Neuronal stem cell (in vitro differentiated cells): ENCODE data around the gene GMCL1. TPM values are rescaled to one million over a fixed set of nuclear protein-coding genes. Genes with fewer than 3 reads are reported as not detected.

Experiments
- DNase-seq: peaks from one replicate; pipeline ENCODE4 v3.0.0-alpha.2; 2013; ENCODE audit warnings: low spot score
- H2AFZ ChIP-seq: one replicate; pipeline ENCODE4 v1.6.1; 2013; ENCODE audit warnings: mild to moderate bottlenecking, low read length, inconsistent platforms
- H2AK5ac ChIP-seq: 2 replicates; pipeline ENCODE4 v1.6.1; 2013; ENCODE audit warnings: low read depth, mild to moderate bottlenecking, inconsistent platforms, low read length, moderate library complexity, mixed read lengths
- H2BK120ac ChIP-seq: 2 replicates; pipeline ENCODE4 v1.6.1; 2013; ENCODE audit warnings: low read depth, mild to moderate bottlenecking, inconsistent platforms, low read length, moderate library complexity, mixed read lengths
- H2BK12ac ChIP-seq: one replicate; pipeline ENCODE4 v1.6.1; 2013; ENCODE audit warnings: low read length, inconsistent platforms
- H2BK15ac ChIP-seq: 2 replicates; pipeline ENCODE4 v1.6.1; 2013; ENCODE audit warnings: mild to moderate bottlenecking, low read length, inconsistent platforms, mixed read lengths
- H2BK5ac ChIP-seq: one replicate; pipeline ENCODE4 v1.6.1; 2013; ENCODE audit warnings: inconsistent platforms, mild to moderate bottlenecking, low read length, moderate library complexity
- H3K14ac ChIP-seq: one replicate; pipeline ENCODE4 v1.6.1; 2013; ENCODE audit warnings: low read length, inconsistent platforms
- H3K18ac ChIP-seq: 2 replicates; pipeline ENCODE4 v1.6.1; 2013; ENCODE audit warnings: low read length, inconsistent platforms
- H3K23ac ChIP-seq: 2 replicates; pipeline ENCODE4 v1.6.1; 2013; ENCODE audit warnings: low read depth, mild to moderate bottlenecking, mixed read lengths, low read length, inconsistent platforms; ENCODE audit not compliant: poor library complexity
- H3K27ac ChIP-seq: replicated peaks from 3 replicates; pipeline ENCODE4 v1.5.1; 2013; ENCODE audit warnings: low read length, inconsistent platforms
- H3K27me3 ChIP-seq, 3 experiments: 2 replicates each; pipeline ENCODE4 v1.6.1; 2013; ENCODE audit warnings: low read length in 3 of 3, mild to moderate bottlenecking in 2 of 3, inconsistent platforms in 1 of 3, low read depth in 1 of 3, mixed read lengths in 1 of 3, moderate library complexity in 1 of 3; ENCODE audit not compliant: control insufficient read depth in 3 of 3, insufficient read depth in 3 of 3
- H3K36me3 ChIP-seq, 2 donors: replicated peaks in 1 of 2; 2 replicates each; pipeline ENCODE4 v1.6.1; 2013; ENCODE audit warnings: low read length in 2 of 2; ENCODE audit not compliant: control insufficient read depth in 2 of 2, insufficient read depth in 2 of 2
- H3K4ac ChIP-seq: 2 replicates; pipeline ENCODE4 v1.6.1; 2013; ENCODE audit warnings: inconsistent platforms, mild to moderate bottlenecking, low read length, moderate library complexity
- H3K4me1 ChIP-seq, 2 donors: 1 replicate in 1 of 2; 2 replicates in 1 of 2; pipeline ENCODE4 v1.6.1; 2013; ENCODE audit warnings: low read length in 2 of 2, low read depth in 1 of 2; ENCODE audit not compliant: control insufficient read depth in 2 of 2, insufficient read depth in 1 of 2
- H3K4me2 ChIP-seq: one replicate; pipeline ENCODE4 v1.6.1; 2013; ENCODE audit warnings: mild to moderate bottlenecking, low read length, inconsistent platforms; ENCODE audit not compliant: insufficient read depth, poor library complexity, severe bottlenecking
- H3K4me3 ChIP-seq, 2 donors: 2 replicates each; pipeline ENCODE4 v1.5.1; 2013; ENCODE audit warnings: low read length in 2 of 2, mild to moderate bottlenecking in 2 of 2, inconsistent platforms in 1 of 2, moderate library complexity in 1 of 2
- H3K79me1 ChIP-seq: one replicate; pipeline ENCODE4 v1.6.1; 2013; ENCODE audit warnings: low read depth, mild to moderate bottlenecking, inconsistent platforms, low read length, moderate library complexity
- H3K9ac ChIP-seq: one replicate; pipeline ENCODE4 v1.6.1; 2013; ENCODE audit warnings: mild to moderate bottlenecking, low read depth, low read length, inconsistent platforms; ENCODE audit not compliant: poor library complexity
- H3K9me3 ChIP-seq, 2 donors: replicated peaks in 1 of 2; 2 replicates each; pipeline versions ENCODE3 to v1.6.1; 2013; ENCODE audit warnings: low read length in 2 of 2, mild to moderate bottlenecking in 2 of 2, inconsistent platforms in 1 of 2, low read depth in 1 of 2, mixed read lengths in 1 of 2, moderate library complexity in 1 of 2; ENCODE audit not compliant: control insufficient read depth in 2 of 2, insufficient read depth in 1 of 2
- H4K8ac ChIP-seq: one replicate; pipeline ENCODE4 v1.6.1; 2013; ENCODE audit warnings: low read depth, mild to moderate bottlenecking, inconsistent platforms, low read length, moderate library complexity
- H4K91ac ChIP-seq: one replicate; pipeline ENCODE4 v1.6.1; 2013; ENCODE audit warnings: low read length, low read depth, mild to moderate bottlenecking, inconsistent platforms; ENCODE audit not compliant: poor library complexity
- WGBS, 2 donors: extraction: QIAGEN DNeasy Blood & Tissue Kit; methylation state at CpG; one replicate each; pipeline ENCODE4 v1.1.7; 2013; ENCODE audit warnings: missing lambda C conversion rate in 2 of 2, mixed read lengths in 1 of 2; ENCODE audit not compliant: insufficient read length in 2 of 2, insufficient replicate concordance in 1 of 2; ENCODE audit errors: extremely low coverage in 2 of 2; 5-methylcytosine and 5-hydroxymethylcytosine counted together
- polyA plus RNA-seq, 2 experiments: library from polyadenylated mRNA; stranded (reverse); fragments of 200-250 nt; gene quantifications; one replicate each; pipeline ENCODE4 v1.2.3, GENCODE V29; 2013

GMCL1 gene, protein sequence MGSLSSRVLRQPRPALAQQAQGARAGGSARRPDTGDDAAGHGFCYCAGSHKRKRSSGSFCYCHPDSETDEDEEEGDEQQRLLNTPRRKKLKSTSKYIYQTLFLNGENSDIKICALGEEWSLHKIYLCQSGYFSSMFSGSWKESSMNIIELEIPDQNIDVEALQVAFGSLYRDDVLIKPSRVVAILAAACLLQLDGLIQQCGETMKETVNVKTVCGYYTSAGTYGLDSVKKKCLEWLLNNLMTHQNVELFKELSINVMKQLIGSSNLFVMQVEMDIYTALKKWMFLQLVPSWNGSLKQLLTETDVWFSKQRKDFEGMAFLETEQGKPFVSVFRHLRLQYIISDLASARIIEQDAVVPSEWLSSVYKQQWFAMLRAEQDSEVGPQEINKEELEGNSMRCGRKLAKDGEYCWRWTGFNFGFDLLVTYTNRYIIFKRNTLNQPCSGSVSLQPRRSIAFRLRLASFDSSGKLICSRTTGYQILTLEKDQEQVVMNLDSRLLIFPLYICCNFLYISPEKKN
- 25.9 TPM for polyA plus RNA-seq (2013, experiment 1 of 2)
- polyA plus RNA-seq (2013, experiment 2 of 2) = 31.8 TPM

DNA sequence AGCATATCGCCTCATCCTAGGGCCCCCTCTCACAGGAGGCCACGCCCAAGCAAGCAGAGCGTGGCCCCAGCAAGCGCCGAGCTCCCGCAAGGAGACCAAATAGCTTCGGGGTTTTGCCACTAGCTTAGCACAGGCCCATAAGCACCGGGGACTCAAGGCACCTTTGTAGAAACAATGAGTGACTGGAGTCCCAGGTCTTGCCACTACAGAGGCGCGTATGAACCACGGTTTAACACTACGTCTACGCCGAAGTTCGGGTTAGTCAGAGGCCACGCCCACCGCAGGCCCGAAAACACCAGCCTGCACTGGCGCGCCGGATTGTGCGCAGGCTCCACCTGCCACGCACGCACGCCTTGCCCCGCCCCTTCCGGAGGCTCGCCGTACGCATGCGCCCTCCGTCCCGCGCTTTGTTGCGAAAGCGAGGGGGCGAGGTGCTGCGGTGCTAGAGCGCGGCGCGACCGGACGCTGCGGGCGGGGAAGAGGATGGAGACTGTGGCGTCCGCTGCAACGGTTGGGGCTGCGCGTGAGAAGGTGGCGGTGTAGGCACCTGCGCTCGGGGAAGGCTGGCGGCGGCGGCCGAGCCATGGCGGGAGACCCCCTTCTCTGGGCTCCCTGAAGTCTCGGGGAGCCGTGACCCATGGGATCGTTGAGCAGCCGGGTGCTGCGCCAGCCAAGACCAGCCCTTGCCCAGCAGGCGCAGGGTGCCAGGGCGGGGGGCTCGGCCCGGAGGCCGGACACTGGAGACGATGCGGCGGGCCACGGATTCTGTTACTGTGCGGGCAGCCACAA lies at the start of gene GMCL1:
Gene GMCL1 (plus strand): TSS at position 405 of the 789 bp plus-strand sequence. CDS start 233 bp downstream, at position 638.
- no peak within 1 kb of the TSS for H4K8ac ChIP-seq
- H3K4ac ChIP-seq = peak within 1 kb of the TSS; percentile 84
- H3K4me2 ChIP-seq = peak within 1 kb of the TSS; percentile 94
- H3K9ac ChIP-seq = peak within 1 kb of the TSS; percentile 100
- H3K14ac ChIP-seq = peak within 1 kb of the TSS; percentile 100
- no peaks in the 10 kb centered on the region for H3K9me3 ChIP-seq
- H2BK15ac ChIP-seq = peak within 1 kb of the TSS; percentile 67
- peak within 1 kb of the TSS; percentile 98 for H3K23ac ChIP-seq
- WGBS, 2 donors = no CpG with 5 or more reads among the region's 74 CpGs
- H3K4me1 ChIP-seq = peaks cover 2 to 5% of the 10 kb centered on the region in 2 donors
- peaks cover 8% of the 10 kb centered on the region for H3K79me1 ChIP-seq
- no peaks in the 10 kb centered on the region for H3K27me3 ChIP-seq
- H2BK12ac ChIP-seq = peak within 1 kb of the TSS; percentile 10
- H2AFZ ChIP-seq = peak within 1 kb of the TSS; percentile 98
- peak; percentile 97 for DNase-seq
- peaks cover 2 to 27% of the 10 kb centered on the region in 2 donors for H3K36me3 ChIP-seq
- H3K4me3 ChIP-seq = peak within 1 kb of the TSS; percentile 86 to 95
- H2AK5ac ChIP-seq = no peak within 1 kb of the TSS
- peak within 1 kb of the TSS; percentile 88 for H3K27ac ChIP-seq
- H3K18ac ChIP-seq = peak within 1 kb of the TSS; percentile 96
- peak within 1 kb of the TSS; percentile 85 for H2BK5ac ChIP-seq
- no peak within 1 kb of the TSS for H2BK120ac ChIP-seq
- H4K91ac ChIP-seq = peak within 1 kb of the TSS; percentile 53

DNA sequence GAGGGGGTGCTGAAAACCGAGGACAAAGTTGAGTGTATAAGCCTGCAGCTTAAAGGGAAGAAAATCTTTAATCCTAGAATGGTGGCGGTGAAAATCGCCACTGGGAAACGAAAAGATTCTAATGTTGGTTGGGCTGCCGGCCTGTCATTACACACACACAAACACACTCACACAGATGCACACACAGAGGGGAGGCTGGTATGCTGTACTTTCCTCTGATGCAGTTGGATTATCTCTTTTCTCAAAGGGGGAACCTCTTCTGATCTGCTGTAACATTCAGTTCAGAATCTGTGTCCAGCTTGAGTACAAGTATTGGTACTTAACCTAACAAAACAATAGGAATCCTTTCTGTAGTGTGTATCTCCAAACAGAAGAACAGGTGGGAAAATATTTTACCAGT lies 48.5 kb upstream of the GMCL1 start:
- Histone ChIP-seq H4K91ac (no peak overlapping the region), H3K79me1 (no peaks in the 10 kb centered on the region), H2BK12ac (no peak overlapping the region), H4K8ac (no peak overlapping the region), H3K23ac (no peak overlapping the region), H2BK120ac (no peak overlapping the region), H2AK5ac (no peak overlapping the region), H3K4me3 (no peak overlapping the region), H3K9ac (no peak overlapping the region), H3K9me3 (peaks cover 0 to 2% of the 10 kb centered on the region in 2 donors), H3K4ac (no peak overlapping the region), H3K4me1 (peaks cover 0 to 2% of the 10 kb centered on the region in 2 donors), H3K18ac (no peak overlapping the region), H2AFZ (no peak overlapping the region), H3K4me2 (no peak overlapping the region), H3K27ac (no peak overlapping the region), H3K27me3 (peaks cover 0 to 4% (median 0%) of the 10 kb centered on the region in 3 experiments), H3K36me3 (no peaks in the 10 kb centered on the region), H2BK5ac (no peak overlapping the region), H2BK15ac (no peak overlapping the region), H3K14ac (no peak overlapping the region)
- DNase-seq = no peak
- WGBS, 2 donors = no CpG with 5 or more reads among the region's 5 CpGs

DNA sequence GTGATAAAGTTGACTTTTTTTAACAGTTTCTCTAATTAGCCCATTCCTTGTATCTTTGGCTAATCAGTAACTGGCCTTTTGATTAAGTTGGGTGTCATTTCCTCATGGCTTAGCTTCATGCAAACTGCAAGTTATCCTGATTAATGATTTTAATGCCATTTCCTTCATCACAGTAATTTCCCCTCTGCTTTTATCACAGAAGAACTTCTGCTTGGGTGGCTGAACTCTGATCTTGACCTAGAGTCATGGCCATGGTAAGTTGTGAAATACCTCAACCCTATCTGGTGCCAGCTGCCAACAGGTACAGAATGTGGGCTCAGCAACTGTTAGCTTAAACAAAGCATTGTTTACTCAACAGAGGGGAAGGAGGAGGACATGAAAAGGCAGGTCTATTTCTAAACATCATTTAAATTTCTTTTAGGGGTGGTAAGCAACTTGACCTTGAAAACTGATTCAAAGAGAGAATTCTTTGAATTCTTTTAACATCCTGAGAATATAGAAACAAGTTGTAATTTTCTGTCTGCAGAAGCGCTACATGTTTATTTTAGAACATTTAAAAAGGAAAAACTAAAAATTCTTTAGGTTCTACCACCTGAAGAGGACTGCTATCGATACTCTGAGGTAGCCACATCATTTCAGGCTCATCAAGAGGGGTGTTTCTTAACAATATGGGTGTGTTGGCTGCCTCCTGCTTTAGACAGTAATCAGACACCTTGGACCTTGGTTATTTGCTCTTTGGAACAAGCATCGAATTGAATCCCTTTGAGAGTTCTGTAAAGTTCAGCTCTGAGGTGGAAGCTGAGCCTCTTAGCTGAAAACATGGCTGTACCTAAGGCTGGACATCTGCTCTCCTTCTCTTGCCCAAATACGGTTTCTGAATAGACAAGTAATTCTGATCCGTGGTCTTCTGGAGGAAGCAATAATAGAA lies 47.9 kb upstream of the GMCL1 start:
- no peak overlapping the region for H3K4me2 ChIP-seq
- peaks cover 0 to 4% (median 0%) of the 10 kb centered on the region in 3 experiments for H3K27me3 ChIP-seq
- no peak overlapping the region for H3K14ac ChIP-seq
- H3K4me1 ChIP-seq = peaks cover 0 to 2% of the 10 kb centered on the region in 2 donors
- H3K27ac ChIP-seq = no peak overlapping the region
- no peaks in the 10 kb centered on the region for H3K79me1 ChIP-seq
- H3K9ac ChIP-seq = no peak overlapping the region
- H2AK5ac ChIP-seq = no peak overlapping the region
- no peak overlapping the region for H3K23ac ChIP-seq
- no peak overlapping the region for H4K91ac ChIP-seq
- no peak overlapping the region for H2BK15ac ChIP-seq
- H3K4me3 ChIP-seq = no peak overlapping the region
- no peaks in the 10 kb centered on the region for H3K36me3 ChIP-seq
- H3K18ac ChIP-seq = no peak overlapping the region
- no peak overlapping the region for H2BK12ac ChIP-seq
- no CpG with 5 or more reads among the region's 5 CpGs for WGBS, 2 donors
- H2BK120ac ChIP-seq = no peak overlapping the region
- no peak overlapping the region for H2AFZ ChIP-seq
- no peak overlapping the region for H4K8ac ChIP-seq
- H3K9me3 ChIP-seq = peaks cover 0 to 2% of the 10 kb centered on the region in 2 donors
- no peak overlapping the region for H3K4ac ChIP-seq
- DNase-seq = no peak
- H2BK5ac ChIP-seq = no peak overlapping the region
